Testis (tissue), 2 donors: ENCODE measurements around the gene SLC9A3.

Source experiments
- CTCF ChIP-seq, 3 experiments: fragments of 450-650 bp in 2 of 3; fragments of 200-600 bp in 1 of 3; sonication (generic) in 1 of 3; IDR thresholded peaks; one replicate each; pipeline ENCODE4 v1.5.1; 2016 to 2019; ENCODE audit warnings: antibody characterized with exemption in 3 of 3, mild to moderate bottlenecking in 2 of 3, moderate library complexity in 1 of 3
- POLR2A ChIP-seq: fragments of 450-650 bp; IDR thresholded peaks from one replicate; pipeline ENCODE4 v1.6.1; 2017; ENCODE audit warnings: antibody characterized with exemption, mild to moderate bottlenecking, moderate library complexity

- TF ChIP-seq CTCF (IDR thresholded peaks at IDR 0.05) (no peak), POLR2A (no peak)
Observed at GRCh38 chr5:556909-557441, 32.7 kb upstream of the SLC9A3 start.
